ENCODE data around the gene OS9.
A peak's percentile ranks its signal among the peaks of the same experiment; 100 is the strongest.

The OS9 gene

GRCh38 chr12:57736741-57737466, 43.0 kb downstream of the OS9 start:
- no peak for DNase-seq
- peak overlapping the region; percentile 72 to 96 for H3K27ac Mint-ChIP-seq

GRCh38 chr12:57737467-57738460, 43.8 kb downstream of the OS9 start:
- H3K27me3 Mint-ChIP-seq = no peaks in the 10 kb centered on the region
- DNase-seq (no peak), ATAC-seq (peak; percentile 30)
- H3K4me3 Mint-ChIP-seq = no peak overlapping the region
- no peak overlapping the region for H3K27ac Mint-ChIP-seq
- no peaks in the 10 kb centered on the region for H3K9me3 Mint-ChIP-seq
- peaks cover 54% of the 10 kb centered on the region for H3K4me1 Mint-ChIP-seq

More at GRCh38 chr12:57736741-57737466, 43.0 kb downstream of the OS9 start:
- Mint-ChIP-seq H3K4me1 (peaks cover 47% of the 10 kb centered on the region), H3K4me3 (no peak overlapping the region), H3K9me3 (no peaks in the 10 kb centered on the region), H3K27me3 (no peaks in the 10 kb centered on the region)
- ATAC-seq = no peak

GRCh38 chr12:57738661-57739237, 44.8 kb downstream of the OS9 start, which contains the start of gene AGAP2:
AGAP2 (minus strand) TSS chr12:57738742; CDS start chr12:57738246, 496 bp downstream.
- H3K27me3 Mint-ChIP-seq = no peaks in the 10 kb centered on the region
- peak within 1 kb of the TSS; percentile 76 to 83 for H3K27ac Mint-ChIP-seq
- H3K9me3 Mint-ChIP-seq = no peaks in the 10 kb centered on the region
- H3K4me1 Mint-ChIP-seq = peaks cover 54% of the 10 kb centered on the region
- no peak for DNase-seq
- ATAC-seq = no peak
- H3K4me3 Mint-ChIP-seq = peak within 1 kb of the TSS; percentile 45 to 67

- Mint-ChIP-seq H3K27ac (peak overlapping the region; percentile 76 to 83), H3K4me1 (peaks cover 59% of the 10 kb centered on the region), H3K9me3 (no peaks in the 10 kb centered on the region), H3K4me3 (peak overlapping the region; percentile 45 to 67), H3K27me3 (no peaks in the 10 kb centered on the region)
- DNase-seq = no peak
- no peak for ATAC-seq
Measured at GRCh38 chr12:57739387-57739786, 45.5 kb downstream of the OS9 start.

- Mint-ChIP-seq H3K4me1 (peaks cover 61% of the 10 kb centered on the region), H3K27ac (peak overlapping the region; percentile 75 to 83), H3K4me3 (peak overlapping the region; percentile 67 to 83), H3K9me3 (no peaks in the 10 kb centered on the region), H3K27me3 (no peaks in the 10 kb centered on the region)
- ATAC-seq (no peak), DNase-seq (no peak)
Measured at GRCh38 chr12:57739914-57740538, 46.1 kb downstream of the OS9 start.

GRCh38 chr12:57740656-57741412, 46.9 kb downstream of the OS9 start:
- no peaks in the 10 kb centered on the region for H3K27me3 Mint-ChIP-seq
- DNase-seq = peak; percentile 57 to 82
- H3K4me1 Mint-ChIP-seq = peaks cover 67% of the 10 kb centered on the region
- peak; percentile 73 for ATAC-seq
- peak overlapping the region; percentile 83 to 87 for H3K4me3 Mint-ChIP-seq
- peak overlapping the region; percentile 75 to 93 for H3K27ac Mint-ChIP-seq
- no peaks in the 10 kb centered on the region for H3K9me3 Mint-ChIP-seq

- Mint-ChIP-seq H3K27ac (peak overlapping the region; percentile 75 to 93), H3K4me3 (peak overlapping the region; percentile 83 to 87), H3K4me1 (peaks cover 70% of the 10 kb centered on the region), H3K9me3 (no peaks in the 10 kb centered on the region), H3K27me3 (no peaks in the 10 kb centered on the region)
- DNase-seq (no peak), ATAC-seq (no peak)
Measured at GRCh38 chr12:57741413-57741789, 47.5 kb downstream of the OS9 start.

GRCh38 chr12:57741844-57742738, 48.2 kb downstream of the OS9 start:
- Mint-ChIP-seq H3K9me3 (no peaks in the 10 kb centered on the region), H3K4me1 (peaks cover 69% of the 10 kb centered on the region), H3K27ac (peak overlapping the region; percentile 75 to 84), H3K4me3 (peak overlapping the region; percentile 83 to 87), H3K27me3 (no peaks in the 10 kb centered on the region)
- DNase-seq = peak; percentile 67 to 81
- ATAC-seq = peak; percentile 73

- Mint-ChIP-seq H3K27ac (peak overlapping the region in 1 of 2 donors; percentile 96), H3K4me1 (peaks cover 80% of the 10 kb centered on the region), H3K4me3 (peak overlapping the region; percentile 92 to 99), H3K9me3 (no peaks in the 10 kb centered on the region), H3K27me3 (no peaks in the 10 kb centered on the region)
- no peak for ATAC-seq
- no peak for DNase-seq
Measured at GRCh38 chr12:57743769-57744168, 49.8 kb downstream of the OS9 start.

GRCh38 chr12:57744194-57744776, 50.4 kb downstream of the OS9 start:
- Mint-ChIP-seq H3K9me3 (no peaks in the 10 kb centered on the region), H3K4me3 (peak overlapping the region; percentile 92 to 99), H3K4me1 (peaks cover 80% of the 10 kb centered on the region), H3K27me3 (no peaks in the 10 kb centered on the region), H3K27ac (peak overlapping the region; percentile 96 to 99)
- DNase-seq = peak; percentile 72 to 84
- ATAC-seq = peak; percentile 72

- Mint-ChIP-seq H3K9me3 (no peaks in the 10 kb centered on the region), H3K27ac (peak within 1 kb of the TSS; percentile 96 to 99), H3K4me1 (peaks cover 78% of the 10 kb centered on the region), H3K4me3 (peak within 1 kb of the TSS; percentile 92 to 99), H3K27me3 (no peaks in the 10 kb centered on the region)
- DNase-seq (peak; percentile 91 to 94), ATAC-seq (peak; percentile 86)
Measured at GRCh38 chr12:57744777-57745484, 51.0 kb downstream of the OS9 start, which contains the start of gene TSPAN31. TSPAN31 (plus strand) TSS chr12:57745039; CDS start chr12:57745155, 116 bp downstream.

- ATAC-seq (no peak), DNase-seq (no peak)
- peak overlapping the region; percentile 96 to 99 for H3K27ac Mint-ChIP-seq
- no peaks in the 10 kb centered on the region for H3K9me3 Mint-ChIP-seq
- H3K27me3 Mint-ChIP-seq = no peaks in the 10 kb centered on the region
- H3K4me3 Mint-ChIP-seq = peak overlapping the region; percentile 92 to 99
- H3K4me1 Mint-ChIP-seq = peaks cover 77% of the 10 kb centered on the region
Measured at GRCh38 chr12:57745485-57745881, 51.6 kb downstream of the OS9 start.

- DNase-seq (no peak), ATAC-seq (no peak)
- Mint-ChIP-seq H3K4me1 (peaks cover 77% of the 10 kb centered on the region), H3K27ac (peak overlapping the region; percentile 52 to 99), H3K9me3 (no peaks in the 10 kb centered on the region), H3K27me3 (no peaks in the 10 kb centered on the region), H3K4me3 (peak overlapping the region; percentile 92 to 99)
Measured at GRCh38 chr12:57746025-57746424, 52.1 kb downstream of the OS9 start.

All from stimulated activated naive CD8-positive, alpha-beta T cell treated with anti-CD3 and anti-CD28 coated beads, Interleukin-15, amount 100 ng/mL, for 72 hours (primary cell).